HCT116 (cell line): ENCODE results near the gene PUSL1. TPM values are rescaled to one million over a fixed set of nuclear protein-coding genes. Genes with fewer than 3 reads are reported as not detected.

Source experiments
- ATAC-seq: fragments of 200-7000 bp; cut with Tn5 transposase; 2 replicates; pipeline ENCODE4 v1.9.1; 2020; ENCODE audit warnings: mild to moderate bottlenecking, moderate library complexity
- BruUV-seq: library from RNA; stranded (reverse); fragments of 400-500 nt; replicated peaks from 2 replicates; lab custom pipeline; 2021; lab: Mats Ljungman, UMichigan
- CTCF ChIA-PET: fragments of 300-600 bp; sonication (Branson Sonifier 250); formaldehyde crosslinking; loops from one replicate; lab custom pipeline; 2021; ENCODE audit warnings: antibody characterized with exemption; lab: Charles Lee
- POLR2A ChIA-PET: fragments of 300-600, 350-600 bp; sonication (Branson Sonifier 250); formaldehyde crosslinking; loops from one replicate; lab custom pipeline; 2021; ENCODE audit warnings: antibody characterized with exemption; lab: Charles Lee
- RAD21 ChIA-PET, 2 experiments: fragments of 300-600 bp; sonication (Branson Sonifier 250); formaldehyde crosslinking; loops; one replicate each; lab custom pipeline; 2023; ENCODE audit warnings: low total read pairs in 2 of 2; ENCODE audit not compliant: uncharacterized antibody in 2 of 2, unreplicated experiment in 2 of 2, low non-redundant PET in 1 of 2; lab: Charles Lee
- DNase-seq: peaks from one replicate; pipeline ENCODE4 v3.0.0-alpha.2; 2010; ENCODE audit warnings: low read depth, low spot score
- H2AFZ ChIP-seq: fragments of 200-600 bp; shearing (Covaris generic), sonication (generic); 2 replicates; pipeline ENCODE4 v1.6.1; 2017; ENCODE audit warnings: low read depth, mixed run types, mixed read lengths, antibody characterized with exemption, low read length; ENCODE audit not compliant: poor library complexity, severe bottlenecking
- H3K27ac ChIP-seq: 2 replicates; pipeline ENCODE4 v1.5.1; 2012; ENCODE audit warnings: low read depth, low read length
- H3K27me3 ChIP-seq: fragments of 200-600 bp; sonication (generic); 2 replicates; pipeline ENCODE4 v1.6.1; 2016; ENCODE audit warnings: mixed run types, low read length, mixed read lengths; ENCODE audit not compliant: insufficient read depth
- H3K36me3 ChIP-seq, 2 experiments: fragments of 200-500 bp in 1 of 2; fragments of 200-600 bp in 1 of 2; sonication (Bioruptor generic) in 1 of 2; sonication (generic) in 1 of 2; 2 replicates each; pipeline versions ENCODE4 v1.5.1 to v1.6.1; 2014 to 2016; ENCODE audit warnings: low read length in 2 of 2, inconsistent platforms in 1 of 2, mixed read lengths in 1 of 2, mixed run types in 1 of 2; ENCODE audit not compliant: insufficient read depth in 2 of 2, control insufficient read depth in 1 of 2
- H3K4me1 ChIP-seq, 2 experiments: fragments of 200-600 bp in 1 of 2; sonication (generic) in 1 of 2; 2 replicates each; pipeline versions ENCODE4 v1.5.1 to v1.6.1; 2012 to 2017; ENCODE audit warnings: low read length in 2 of 2, inconsistent platforms in 1 of 2, mild to moderate bottlenecking in 1 of 2, mixed read lengths in 1 of 2, mixed run types in 1 of 2, moderate library complexity in 1 of 2; ENCODE audit not compliant: insufficient read depth in 2 of 2, control insufficient read depth in 1 of 2
- H3K4me2 ChIP-seq: fragments of 200-600 bp; sonication (generic); 2 replicates; pipeline ENCODE4 v1.6.1; 2017; ENCODE audit warnings: mixed run types, low read length, mixed read lengths
- H3K4me3 ChIP-seq, 2 experiments: fragments of 200-600 bp in 1 of 2; sonication (generic) in 1 of 2; replicated peaks in 1 of 2; 2 replicates each; pipeline ENCODE4 v1.5.1; 2011 to 2016; ENCODE audit warnings: low read length in 2 of 2, control low read depth in 1 of 2, low read depth in 1 of 2, mild to moderate bottlenecking in 1 of 2, mixed read lengths in 1 of 2, mixed run types in 1 of 2
- H3K79me2 ChIP-seq: fragments of 200-600 bp; sonication (generic); 2 replicates; pipeline ENCODE4 v1.6.1; 2017; ENCODE audit warnings: mild to moderate bottlenecking, mixed run types, low read length, moderate library complexity, mixed read lengths; ENCODE audit not compliant: insufficient read depth
- H3K9ac ChIP-seq: fragments of 200-600 bp; sonication (generic); 2 replicates; pipeline ENCODE4 v1.6.1; 2016; ENCODE audit warnings: low read length, mixed read lengths
- H3K9me2 ChIP-seq: fragments of 200-600 bp; sonication (generic), shearing (Covaris generic); 2 replicates; pipeline ENCODE4 v1.6.1; 2017; ENCODE audit warnings: mixed run types, mild to moderate bottlenecking, moderate library complexity; ENCODE audit not compliant: insufficient read depth
- H3K9me3 ChIP-seq, 2 experiments: fragments of 200-500 bp in 1 of 2; fragments of 200-600 bp in 1 of 2; sonication (Bioruptor generic) in 1 of 2; sonication (generic) in 1 of 2; 2 replicates each; pipeline ENCODE4 v1.6.1; 2014 to 2017; ENCODE audit warnings: low read length in 2 of 2, mixed read lengths in 2 of 2, inconsistent platforms in 1 of 2, low read depth in 1 of 2, mild to moderate bottlenecking in 1 of 2, mixed run types in 1 of 2, moderate library complexity in 1 of 2; ENCODE audit not compliant: control insufficient read depth in 1 of 2, insufficient read depth in 1 of 2
- H4K20me1 ChIP-seq: fragments of 200-600 bp; sonication (generic), shearing (Covaris generic); 2 replicates; pipeline ENCODE4 v1.6.1; 2017; ENCODE audit warnings: mixed run types, mild to moderate bottlenecking, moderate library complexity; ENCODE audit not compliant: insufficient read depth
- ATF3 ChIP-seq: IDR thresholded peaks from 2 replicates; pipeline ENCODE4 v1.6.1; 2012
- CBX3 ChIP-seq: IDR thresholded peaks from 2 replicates; pipeline ENCODE4 v1.6.1; 2012; ENCODE audit warnings: low read depth
- CEBPB ChIP-seq: IDR thresholded peaks from 2 replicates; pipeline ENCODE4 v1.6.1; 2012; ENCODE audit warnings: low read depth
- FOSL1 ChIP-seq: IDR thresholded peaks from 2 replicates; pipeline ENCODE4 v1.6.1; 2012; ENCODE audit warnings: low read depth
- JUND ChIP-seq: IDR thresholded peaks from 2 replicates; pipeline ENCODE4 v1.6.1; 2012
- MAX ChIP-seq: IDR thresholded peaks from 2 replicates; pipeline ENCODE4 v1.6.1; 2012
- POLR2A ChIP-seq: IDR thresholded peaks from 2 replicates; pipeline ENCODE4 v1.7.0; 2011; ENCODE audit warnings: borderline replicate concordance; ENCODE audit not compliant: insufficient read depth, insufficient read length; ENCODE audit errors: extremely low read depth
- SIN3A ChIP-seq: IDR thresholded peaks from 2 replicates; pipeline ENCODE4 v1.6.1; 2012; ENCODE audit warnings: low read depth
- SP1 ChIP-seq: IDR thresholded peaks from 2 replicates; pipeline ENCODE4 v1.6.1; 2012; ENCODE audit warnings: low read depth
- TCF7L2 ChIP-seq: IDR thresholded peaks from 2 replicates; pipeline ENCODE4 v1.7.0; 2011; ENCODE audit warnings: borderline replicate concordance, inconsistent platforms; ENCODE audit not compliant: insufficient read depth, insufficient read length; ENCODE audit errors: extremely low read depth
- YY1 ChIP-seq: IDR thresholded peaks from 2 replicates; pipeline ENCODE4 v1.6.1; 2011; ENCODE audit warnings: low read length, low read depth, moderate library complexity, mild to moderate bottlenecking; ENCODE audit not compliant: insufficient replicate concordance; ENCODE audit errors: extremely low read depth
- intact Hi-C: fragments of 100-400 bp; cut with micrococcal nuclease; formaldehyde crosslinking; loops from 2 replicates; pipeline ENCODE4 v1.10.0; 2022
- total RNA-seq: library from RNA; stranded (reverse); gene quantifications from one replicate; pipeline ENCODE4 v1.2.1, GENCODE V29; 2021; ENCODE audit not compliant: unreplicated experiment
- TF ChIP-seq, protein P1 (sequence below), 3 experiments: fragments of 200-600 bp in 1 of 3; sonication (generic) in 1 of 3; IDR thresholded peaks in 2 of 3; conservative IDR thresholded peaks in 1 of 3; 2 replicates each; pipeline ENCODE4 v1.5.1; 2012 to 2017; ENCODE audit warnings: low read depth in 2 of 3, low read length in 2 of 3, antibody characterized with exemption in 1 of 3, borderline replicate concordance in 1 of 3, control low read depth in 1 of 3, mild to moderate bottlenecking in 1 of 3, mixed read lengths in 1 of 3, mixed run types in 1 of 3, moderate library complexity in 1 of 3; ENCODE audit not compliant: insufficient read depth in 1 of 3

PUSL1 gene
- total RNA-seq, 1 experiment from 2014 or later, result 47.2 TPM

- POLR2A ChIA-PET, result no interaction called here
- Histone ChIP-seq H3K79me2 (no peaks in the 10 kb centered on the region), H3K9me3 (no peaks in the 10 kb centered on the region), H3K9me2 (no peaks in the 10 kb centered on the region)
- no peak for DNase-seq
- intact Hi-C loops, result no loop called here
- no peak for TF ChIP-seq YY1
- no peak for TF ChIP-seq CEBPB
- no peak for TF ChIP-seq SIN3A
- no peak for TF ChIP-seq POLR2A
- TF ChIP-seq, protein P1, sequence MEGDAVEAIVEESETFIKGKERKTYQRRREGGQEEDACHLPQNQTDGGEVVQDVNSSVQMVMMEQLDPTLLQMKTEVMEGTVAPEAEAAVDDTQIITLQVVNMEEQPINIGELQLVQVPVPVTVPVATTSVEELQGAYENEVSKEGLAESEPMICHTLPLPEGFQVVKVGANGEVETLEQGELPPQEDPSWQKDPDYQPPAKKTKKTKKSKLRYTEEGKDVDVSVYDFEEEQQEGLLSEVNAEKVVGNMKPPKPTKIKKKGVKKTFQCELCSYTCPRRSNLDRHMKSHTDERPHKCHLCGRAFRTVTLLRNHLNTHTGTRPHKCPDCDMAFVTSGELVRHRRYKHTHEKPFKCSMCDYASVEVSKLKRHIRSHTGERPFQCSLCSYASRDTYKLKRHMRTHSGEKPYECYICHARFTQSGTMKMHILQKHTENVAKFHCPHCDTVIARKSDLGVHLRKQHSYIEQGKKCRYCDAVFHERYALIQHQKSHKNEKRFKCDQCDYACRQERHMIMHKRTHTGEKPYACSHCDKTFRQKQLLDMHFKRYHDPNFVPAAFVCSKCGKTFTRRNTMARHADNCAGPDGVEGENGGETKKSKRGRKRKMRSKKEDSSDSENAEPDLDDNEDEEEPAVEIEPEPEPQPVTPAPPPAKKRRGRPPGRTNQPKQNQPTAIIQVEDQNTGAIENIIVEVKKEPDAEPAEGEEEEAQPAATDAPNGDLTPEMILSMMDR (IDR thresholded peaks at IDR 0.05 in 2 of 3, conservative IDR thresholded peaks at IDR 0.05 in 1 of 3; ENCODE audit: borderline replicate concordance in 1 of 3, insufficient read depth in 1 of 3, low read depth in 2 of 3, low read length in 2 of 3), result no peak
- TF ChIP-seq CBX3, result no peak
- TF ChIP-seq MAX, result no peak
- TF ChIP-seq FOSL1, result no peak
- TF ChIP-seq SP1, result no peak
- no peak for TF ChIP-seq JUND
- no peak for TF ChIP-seq TCF7L2
- no peak for TF ChIP-seq ATF3
- TF ChIP-seq, all 23 proteins: peak for 0
- no peaks in the 10 kb centered on the region for H4K20me1 ChIP-seq
- ChIA-PET CTCF (no interaction called here), RAD21 (interaction anchor here in 1 of 2 experiments (0.6 kb wide), 1 partner anchor 81 kb away, joined by 3 read pairs; no protein-coding TSS in a partner anchor)
- H3K4me1 ChIP-seq, result peaks cover 14 to 34% of the 10 kb centered on the region in 2 experiments
- H3K4me2 ChIP-seq, result peak overlapping the region; percentile 36; the same call in 1 of the 2 replicates
- no TSS peak for BruUV-seq
- H3K9ac ChIP-seq, result no peak overlapping the region
- H3K36me3 ChIP-seq, result no peaks in the 10 kb centered on the region
- peak overlapping the region; percentile 43; the same call in 1 of the 2 replicates for H3K27ac ChIP-seq
- ATAC-seq, result peak; percentile 78
- no peaks in the 10 kb centered on the region for H3K27me3 ChIP-seq
- H2AFZ ChIP-seq, result no peak overlapping the region
- H3K4me3 ChIP-seq, result no peak overlapping the region
Observed at GRCh38 chr1:1293263-1294249, 14.8 kb upstream of the PUSL1 start.
